ENCODE results near the gene LAGE3. TPM values are rescaled to one million over a fixed set of nuclear protein-coding genes. Genes with fewer than 3 reads are reported as not detected.

The LAGE3 gene
- polyA plus RNA-seq, 1 donor (not counting 4 experiments of a cell fraction or from before 2014, with no cell fraction given), result 9.3 TPM

- no peaks in the 10 kb centered on the region for H3K27me3 ChIP-seq (ENCODE audit: control insufficient read depth, extremely low read depth, insufficient read depth, low read length)
- H3K4me3 ChIP-seq (ENCODE audit: control insufficient read depth in 2 of 3, extremely low read depth in 1 of 3, insufficient read depth in 2 of 3, low read depth in 1 of 3, low read length in 3 of 3), result no peak overlapping the region
- TF ChIP-seq EZH2 (IDR thresholded peaks at IDR 0.05; ENCODE audit: low read length), result no peak
- TF ChIP-seq, protein P1, sequence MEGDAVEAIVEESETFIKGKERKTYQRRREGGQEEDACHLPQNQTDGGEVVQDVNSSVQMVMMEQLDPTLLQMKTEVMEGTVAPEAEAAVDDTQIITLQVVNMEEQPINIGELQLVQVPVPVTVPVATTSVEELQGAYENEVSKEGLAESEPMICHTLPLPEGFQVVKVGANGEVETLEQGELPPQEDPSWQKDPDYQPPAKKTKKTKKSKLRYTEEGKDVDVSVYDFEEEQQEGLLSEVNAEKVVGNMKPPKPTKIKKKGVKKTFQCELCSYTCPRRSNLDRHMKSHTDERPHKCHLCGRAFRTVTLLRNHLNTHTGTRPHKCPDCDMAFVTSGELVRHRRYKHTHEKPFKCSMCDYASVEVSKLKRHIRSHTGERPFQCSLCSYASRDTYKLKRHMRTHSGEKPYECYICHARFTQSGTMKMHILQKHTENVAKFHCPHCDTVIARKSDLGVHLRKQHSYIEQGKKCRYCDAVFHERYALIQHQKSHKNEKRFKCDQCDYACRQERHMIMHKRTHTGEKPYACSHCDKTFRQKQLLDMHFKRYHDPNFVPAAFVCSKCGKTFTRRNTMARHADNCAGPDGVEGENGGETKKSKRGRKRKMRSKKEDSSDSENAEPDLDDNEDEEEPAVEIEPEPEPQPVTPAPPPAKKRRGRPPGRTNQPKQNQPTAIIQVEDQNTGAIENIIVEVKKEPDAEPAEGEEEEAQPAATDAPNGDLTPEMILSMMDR (optimal IDR thresholded peaks at IDR 0.05 in 1 of 3, IDR thresholded peaks at IDR 0.05 in 1 of 3, conservative IDR thresholded peaks at IDR 0.05 in 1 of 3; ENCODE audit: extremely low read depth in 1 of 3, insufficient read depth in 2 of 3, low read length in 3 of 3), result no peak
- no peak overlapping the region for H3K27ac ChIP-seq (ENCODE audit: control insufficient read depth, insufficient read depth, low read length)
- H4K20me1 ChIP-seq (ENCODE audit: control insufficient read depth, extremely low read depth, insufficient read depth, low read length), result no peaks in the 10 kb centered on the region
- H3K9ac ChIP-seq (ENCODE audit: control insufficient read depth, extremely low read depth, insufficient read depth, low read length), result no peak overlapping the region
- H3K36me3 ChIP-seq (ENCODE audit: control insufficient read depth in 2 of 2, extremely low read depth in 1 of 2, insufficient read depth in 2 of 2, low read length in 2 of 2), result peaks cover 4 to 5% of the 10 kb centered on the region in 2 experiments
- FAIRE-seq, result no peak
- no peaks in the 10 kb centered on the region for H3K9me3 ChIP-seq (ENCODE audit: control insufficient read depth, low read depth, low read length)
- H3K4me1 ChIP-seq (ENCODE audit: control insufficient read depth, extremely low read depth, insufficient read depth, low read length), result peaks cover 6% of the 10 kb centered on the region
- H2AFZ ChIP-seq (ENCODE audit: control insufficient read depth, low read length), result no peak overlapping the region
- no peak overlapping the region for H3K4me2 ChIP-seq (ENCODE audit: control insufficient read depth, extremely low read depth, insufficient read depth, low read depth, low read length)
- dilution Hi-C loops (cut with MboI; ENCODE audit: extremely low pct_ligation_motif_present, low sequenced_read_pairs), result no loop called here
- H3K79me2 ChIP-seq (ENCODE audit: control insufficient read depth, insufficient read depth, low read length), result peaks cover 14% of the 10 kb centered on the region
- no peak for DNase-seq (ENCODE audit: low read depth, low spot score)
- H3K9me1 ChIP-seq (ENCODE audit: control insufficient read depth, extremely low read depth, insufficient read depth, low read length), result no peaks in the 10 kb centered on the region
These were observed 48.2 kb downstream of the LAGE3 start for GRCh38 chrX:154430916-154431315.

- no peaks in the 10 kb centered on the region for H3K9me3 ChIP-seq (ENCODE audit: control insufficient read depth, low read depth, low read length)
- FAIRE-seq, result no peak
- H3K36me3 ChIP-seq (ENCODE audit: control insufficient read depth in 2 of 2, extremely low read depth in 1 of 2, insufficient read depth in 2 of 2, low read length in 2 of 2), result peaks cover 4 to 5% of the 10 kb centered on the region in 2 experiments
- peaks cover 6% of the 10 kb centered on the region for H3K4me1 ChIP-seq (ENCODE audit: control insufficient read depth, extremely low read depth, insufficient read depth, low read length)
- peaks cover 14% of the 10 kb centered on the region for H3K79me2 ChIP-seq (ENCODE audit: control insufficient read depth, insufficient read depth, low read length)
- H3K27ac ChIP-seq (ENCODE audit: control insufficient read depth, insufficient read depth, low read length), result no peak overlapping the region
- DNase-seq (ENCODE audit: low read depth, low spot score), result no peak
- H3K9ac ChIP-seq (ENCODE audit: control insufficient read depth, extremely low read depth, insufficient read depth, low read length), result no peak overlapping the region
- H3K4me3 ChIP-seq (ENCODE audit: control insufficient read depth in 2 of 3, extremely low read depth in 1 of 3, insufficient read depth in 2 of 3, low read depth in 1 of 3, low read length in 3 of 3), result no peak overlapping the region
- TF ChIP-seq, protein P1 (optimal IDR thresholded peaks at IDR 0.05 in 1 of 3, IDR thresholded peaks at IDR 0.05 in 1 of 3, conservative IDR thresholded peaks at IDR 0.05 in 1 of 3; ENCODE audit: extremely low read depth in 1 of 3, insufficient read depth in 2 of 3, low read length in 3 of 3), result no peak
- TF ChIP-seq EZH2 (IDR thresholded peaks at IDR 0.05; ENCODE audit: low read length), result no peak
- H4K20me1 ChIP-seq (ENCODE audit: control insufficient read depth, extremely low read depth, insufficient read depth, low read length), result no peaks in the 10 kb centered on the region
- dilution Hi-C loops (cut with MboI; ENCODE audit: extremely low pct_ligation_motif_present, low sequenced_read_pairs), result no loop called here
- no peaks in the 10 kb centered on the region for H3K9me1 ChIP-seq (ENCODE audit: control insufficient read depth, extremely low read depth, insufficient read depth, low read length)
- H2AFZ ChIP-seq (ENCODE audit: control insufficient read depth, low read length), result no peak overlapping the region
- H3K4me2 ChIP-seq (ENCODE audit: control insufficient read depth, extremely low read depth, insufficient read depth, low read depth, low read length), result no peak overlapping the region
- H3K27me3 ChIP-seq (ENCODE audit: control insufficient read depth, extremely low read depth, insufficient read depth, low read length), result no peaks in the 10 kb centered on the region
These were observed 48.6 kb downstream of the LAGE3 start for GRCh38 chrX:154430479-154430878.
